Esophagus squamous epithelium (tissue), 4 donors: Measurements from ENCODE around the gene TECPR2.

Source experiments
- POLR2A ChIP-seq, 4 donors: fragments of 450-650 bp; IDR thresholded peaks; one replicate each; pipeline ENCODE4 v1.6.1; 2017; ENCODE audit warnings: antibody characterized with exemption in 4 of 4, mild to moderate bottlenecking in 4 of 4, moderate library complexity in 3 of 4
- TF ChIP-seq, protein P1 (sequence below), 6 experiments: fragments of 450-650 bp in 4 of 6; fragments of 200-600 bp in 2 of 6; sonication (generic) in 2 of 6; IDR thresholded peaks; one replicate each; pipeline ENCODE4 v1.5.1; 2016 to 2019; ENCODE audit warnings: antibody characterized with exemption in 6 of 6, mild to moderate bottlenecking in 4 of 6, moderate library complexity in 4 of 6

- no peak for TF ChIP-seq POLR2A (IDR thresholded peaks at IDR 0.05)
- TF ChIP-seq, protein P1, sequence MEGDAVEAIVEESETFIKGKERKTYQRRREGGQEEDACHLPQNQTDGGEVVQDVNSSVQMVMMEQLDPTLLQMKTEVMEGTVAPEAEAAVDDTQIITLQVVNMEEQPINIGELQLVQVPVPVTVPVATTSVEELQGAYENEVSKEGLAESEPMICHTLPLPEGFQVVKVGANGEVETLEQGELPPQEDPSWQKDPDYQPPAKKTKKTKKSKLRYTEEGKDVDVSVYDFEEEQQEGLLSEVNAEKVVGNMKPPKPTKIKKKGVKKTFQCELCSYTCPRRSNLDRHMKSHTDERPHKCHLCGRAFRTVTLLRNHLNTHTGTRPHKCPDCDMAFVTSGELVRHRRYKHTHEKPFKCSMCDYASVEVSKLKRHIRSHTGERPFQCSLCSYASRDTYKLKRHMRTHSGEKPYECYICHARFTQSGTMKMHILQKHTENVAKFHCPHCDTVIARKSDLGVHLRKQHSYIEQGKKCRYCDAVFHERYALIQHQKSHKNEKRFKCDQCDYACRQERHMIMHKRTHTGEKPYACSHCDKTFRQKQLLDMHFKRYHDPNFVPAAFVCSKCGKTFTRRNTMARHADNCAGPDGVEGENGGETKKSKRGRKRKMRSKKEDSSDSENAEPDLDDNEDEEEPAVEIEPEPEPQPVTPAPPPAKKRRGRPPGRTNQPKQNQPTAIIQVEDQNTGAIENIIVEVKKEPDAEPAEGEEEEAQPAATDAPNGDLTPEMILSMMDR (IDR thresholded peaks at IDR 0.05) = no peak
Measured at GRCh38 chr14:102491366-102491765, 128.6 kb downstream of the TECPR2 start.
